Epithelial cell of prostate (primary cell): ENCODE data around the gene MUC5B.
A peak's percentile ranks its signal among the peaks of the same experiment; 100 is the strongest.

ENCODE experiments used
- DNase-seq: peaks from one replicate; pipeline ENCODE4 v3.0.0-alpha.2; 2011; ENCODE audit warnings: low read depth, low spot score
- H3K27ac ChIP-seq: fragments of 450-650 bp; 2 replicates; pipeline ENCODE4 v1.5.1; 2017; ENCODE audit warnings: mild to moderate bottlenecking

MUC5B gene

DNA sequence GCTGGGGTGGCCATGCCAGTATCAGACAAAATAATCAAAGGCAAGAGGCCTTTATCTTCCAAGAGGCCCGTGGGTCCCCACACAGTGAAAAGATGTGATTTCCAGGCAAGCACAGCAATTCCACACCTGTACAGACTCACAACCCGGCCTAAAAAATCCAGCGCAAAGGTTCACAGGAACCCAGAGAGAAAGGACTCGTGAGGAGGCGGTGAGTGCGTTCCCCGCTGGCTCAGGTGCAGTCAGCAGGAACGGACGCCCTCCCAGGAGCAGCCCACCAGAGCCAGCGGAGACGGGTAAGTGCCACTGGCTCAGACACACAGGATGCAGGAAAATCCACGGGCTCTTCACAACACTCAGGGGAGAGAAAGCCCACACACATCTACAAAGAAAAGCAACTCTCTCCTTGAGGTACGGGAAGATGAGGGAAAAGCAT, 82.2 kb downstream of the MUC5B start:
- H3K27ac ChIP-seq, result peak overlapping the region; percentile 77
- DNase-seq, result no peak

DNA sequence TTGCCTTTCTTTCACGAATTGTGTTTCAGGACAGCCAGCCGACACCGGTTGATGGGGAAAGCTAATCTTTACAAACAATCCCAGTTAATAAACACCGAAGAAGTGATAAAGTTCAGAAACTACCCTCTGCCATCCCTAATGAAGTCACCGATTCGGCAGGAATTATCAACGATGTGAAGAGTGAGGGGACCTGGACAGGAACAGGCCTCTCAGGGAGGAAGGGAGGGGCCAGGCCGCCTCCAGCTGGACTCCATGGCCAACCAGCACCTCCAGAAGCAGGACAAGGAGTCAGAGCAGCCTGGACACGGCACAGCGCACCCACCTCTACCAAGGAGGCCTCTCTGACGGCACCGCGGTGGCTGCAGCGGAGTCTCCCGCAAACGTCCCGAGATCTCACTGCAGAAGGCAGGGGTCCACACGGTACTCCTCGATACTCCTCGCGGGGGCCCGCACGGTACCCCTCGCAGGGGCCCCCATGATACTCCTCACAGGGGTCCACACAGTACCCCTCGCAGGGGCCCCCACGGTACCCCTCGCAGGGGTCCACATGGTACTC, 82.7 kb downstream of the MUC5B start:
- no peak for DNase-seq
- peak overlapping the region; percentile 77 for H3K27ac ChIP-seq

DNA sequence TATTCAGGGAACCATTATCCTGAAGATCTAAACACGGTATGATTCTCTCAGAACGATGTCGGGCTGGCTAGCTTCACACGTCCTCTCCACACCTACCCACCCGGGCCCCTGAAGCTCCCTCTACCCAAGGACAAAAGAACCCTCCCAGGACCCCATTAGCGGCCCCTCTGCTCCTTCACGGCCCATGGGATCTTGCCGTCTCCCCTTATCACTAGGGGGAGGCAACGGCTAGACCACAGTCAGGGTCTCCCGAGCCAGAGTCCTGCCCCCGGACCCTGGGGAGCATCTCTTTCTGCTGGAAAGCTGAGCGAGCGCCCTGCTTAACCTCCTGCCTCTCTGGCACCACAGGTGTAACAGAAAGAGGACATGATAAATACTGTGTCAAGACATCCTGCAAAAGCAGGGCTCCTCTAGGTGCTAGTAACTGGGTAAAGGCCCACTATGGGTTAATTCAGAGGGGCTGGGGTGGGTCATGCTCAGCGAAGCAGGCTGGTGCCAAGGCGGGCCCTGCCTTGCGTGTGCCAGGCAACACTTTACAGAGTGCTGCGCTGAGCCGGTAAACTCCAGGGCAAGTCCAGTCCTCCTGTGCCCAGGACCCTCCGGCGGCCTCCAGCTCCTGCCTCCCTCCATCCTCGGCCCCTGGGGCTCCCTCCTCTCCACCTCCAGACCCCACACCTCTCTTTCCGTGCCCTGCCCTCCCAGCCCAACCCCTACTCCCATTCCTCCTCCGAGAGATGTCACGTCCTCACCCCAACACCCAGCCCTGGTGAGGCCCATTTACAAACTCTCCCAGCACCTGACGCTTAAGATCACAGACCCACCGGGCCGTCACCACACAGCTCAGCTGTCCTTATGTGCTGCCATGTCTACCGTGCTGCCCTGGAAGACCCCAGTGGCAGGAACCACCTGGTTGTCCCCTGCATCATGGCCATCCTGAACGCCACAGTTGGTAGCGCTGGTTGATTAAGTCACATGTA, 83.6 kb downstream of the MUC5B start:
- H3K27ac ChIP-seq, result peak overlapping the region; percentile 88

DNA sequence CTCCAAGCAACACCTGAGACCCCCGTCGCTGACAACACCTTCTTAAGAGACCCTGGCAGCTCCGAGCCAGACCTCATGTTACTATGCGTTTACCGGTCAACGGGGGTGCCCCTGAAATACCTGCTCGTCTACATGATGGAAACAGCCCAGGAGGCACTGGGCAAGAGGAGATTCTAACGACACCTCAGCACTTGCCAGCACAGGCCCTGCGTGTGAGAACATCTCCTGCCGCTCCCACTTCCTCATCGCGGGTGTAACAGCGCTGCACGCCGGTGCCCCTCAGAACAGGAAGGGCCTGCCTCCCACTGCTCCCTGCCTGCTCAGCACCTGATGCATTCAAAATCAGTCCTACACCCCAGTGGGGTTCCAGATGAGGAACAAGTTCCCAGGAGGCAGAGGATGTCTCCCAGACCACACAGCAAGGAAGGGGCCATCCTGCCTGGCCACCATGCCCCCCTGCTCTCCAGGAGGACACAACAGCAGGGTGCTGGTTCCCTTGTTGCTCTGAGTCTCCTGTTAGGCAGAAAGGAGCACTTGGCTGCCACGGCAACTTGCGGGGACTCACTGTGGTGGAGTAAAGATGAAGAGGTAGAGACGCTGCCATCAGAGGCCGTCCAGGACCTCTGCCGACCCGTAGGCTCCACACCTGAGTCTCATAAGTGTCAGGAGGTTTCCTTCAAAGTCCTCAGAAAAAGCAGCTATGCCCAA, 84.5 kb downstream of the MUC5B start:
- DNase-seq, result peak; percentile 34
- H3K27ac ChIP-seq, result peak overlapping the region; percentile 88

More for the DNA sequence above, 83.6 kb downstream of the MUC5B start:
- DNase-seq, result no peak

DNA sequence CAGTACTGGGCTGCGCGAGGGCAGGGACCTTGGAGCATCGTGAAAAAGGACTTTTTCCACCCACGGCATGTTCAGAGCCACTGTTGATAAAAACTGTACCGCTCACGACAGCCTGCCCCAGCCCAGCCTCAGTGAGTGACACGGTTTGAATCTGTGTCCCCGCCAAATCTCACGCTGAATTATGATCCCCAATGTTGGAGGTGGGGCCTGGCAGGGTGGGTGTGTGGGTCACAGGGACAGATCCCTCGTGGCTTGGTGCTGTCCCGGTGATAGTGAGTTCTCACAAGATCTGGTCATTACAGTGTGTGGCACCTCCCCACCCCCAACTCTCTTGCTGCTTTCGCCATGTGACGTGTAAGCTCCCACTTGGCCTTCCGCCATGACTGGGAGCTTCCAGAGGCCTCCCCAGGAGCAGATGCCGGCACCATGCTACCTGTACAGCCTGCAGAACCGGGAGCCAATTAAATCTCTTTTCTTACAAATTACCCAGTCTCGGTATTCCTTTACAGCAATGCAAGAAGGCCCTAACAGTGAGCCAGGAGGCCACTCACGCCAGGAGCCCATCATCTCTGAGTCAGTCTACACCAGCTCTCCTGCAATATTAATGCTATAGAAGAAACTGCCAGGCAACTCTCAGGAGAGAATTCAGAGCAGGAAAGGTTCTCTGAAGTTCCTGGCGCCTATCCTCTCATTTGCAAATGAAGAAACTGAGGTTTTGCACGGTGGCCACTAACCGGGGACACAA, 85.3 kb downstream of the MUC5B start:
- H3K27ac ChIP-seq, result peak overlapping the region; percentile 88
- no peak for DNase-seq

DNA sequence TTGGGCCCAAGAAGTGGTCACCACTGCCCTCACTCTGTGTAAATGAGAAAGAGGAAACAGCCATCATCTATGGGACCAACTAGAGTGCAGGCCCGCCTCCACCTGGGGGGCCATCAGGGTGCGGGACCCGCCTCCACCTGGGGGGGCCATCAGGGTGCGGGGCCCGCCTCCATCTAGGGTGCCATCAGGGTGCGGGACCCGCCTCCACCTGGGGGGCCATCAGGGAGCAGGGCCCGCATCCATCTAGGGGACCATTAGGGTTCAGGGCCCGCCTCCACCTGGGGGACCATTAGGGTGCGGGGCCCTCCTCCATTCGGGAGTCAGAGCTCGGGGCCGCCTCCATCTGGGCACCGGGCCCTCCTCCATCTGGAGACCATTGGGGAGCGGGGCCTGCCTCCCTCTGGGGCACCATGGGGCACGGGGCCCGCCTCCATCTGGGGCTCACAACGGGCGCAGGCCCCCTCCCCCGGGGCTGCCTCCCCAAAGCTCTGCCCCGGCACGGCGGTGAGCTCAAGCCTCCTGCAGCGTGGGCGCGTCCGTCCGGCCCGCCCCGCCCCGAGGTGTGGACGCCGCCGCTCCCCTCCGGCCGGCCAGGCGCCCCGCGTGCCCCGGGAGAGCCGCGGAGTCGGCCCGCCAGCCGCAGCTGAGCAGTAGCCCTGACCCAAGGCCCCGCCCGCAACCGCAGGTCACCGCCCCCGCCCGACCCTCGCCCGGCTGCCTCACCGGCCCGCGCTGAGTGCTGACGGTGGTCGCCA, 86.1 kb downstream of the MUC5B start:
- DNase-seq, result no peak
- peak overlapping the region; percentile 88 for H3K27ac ChIP-seq

DNA sequence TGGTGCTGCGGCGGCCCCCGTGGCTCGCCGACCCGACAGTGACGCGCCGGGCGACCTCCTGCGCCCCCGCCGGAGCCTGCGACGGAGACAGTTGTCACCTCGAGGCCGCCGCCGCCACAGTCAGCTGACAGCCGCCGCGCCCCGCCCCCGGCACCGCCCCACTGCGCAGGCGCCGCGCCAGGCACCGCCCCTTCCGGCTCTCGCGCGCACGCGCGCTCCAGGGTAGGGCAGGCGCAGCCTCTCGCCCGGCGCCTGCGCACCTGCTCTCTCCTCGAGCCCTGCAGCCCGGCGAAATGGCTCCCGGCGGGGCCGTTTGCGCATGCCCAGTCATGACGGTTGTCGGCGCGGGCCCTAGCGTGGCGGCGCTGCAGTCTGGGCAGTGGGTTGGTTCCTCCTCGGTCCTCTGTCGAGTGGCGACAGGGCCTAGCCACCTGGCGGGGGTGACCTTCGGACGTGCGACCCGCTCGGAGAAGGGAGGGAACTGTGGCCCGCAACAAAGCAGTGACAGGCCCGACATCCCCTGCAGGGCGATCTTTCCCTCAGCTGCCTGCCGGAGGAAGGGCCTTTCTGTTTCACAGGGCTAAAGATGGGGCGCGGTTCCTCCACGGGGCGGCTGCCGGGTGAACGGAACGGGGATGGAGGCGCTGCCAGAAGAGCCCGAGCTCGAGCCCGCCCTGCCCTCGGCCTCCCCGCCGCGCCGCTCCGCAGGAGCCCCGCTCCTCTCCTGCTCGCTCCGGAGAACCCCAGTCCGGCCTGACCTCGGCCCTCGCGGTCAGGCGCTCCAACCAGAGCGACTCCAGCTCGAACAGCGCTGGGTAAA, 86.8 kb downstream of the MUC5B start, which contains the start of gene TOLLIP:
Gene TOLLIP (minus strand): TSS at position 135 of the 820 bp plus-strand sequence. CDS start 134 bp downstream, at position 1.
- DNase-seq, result peak; percentile 29
- peak within 1 kb of the TSS; percentile 88 for H3K27ac ChIP-seq

DNA sequence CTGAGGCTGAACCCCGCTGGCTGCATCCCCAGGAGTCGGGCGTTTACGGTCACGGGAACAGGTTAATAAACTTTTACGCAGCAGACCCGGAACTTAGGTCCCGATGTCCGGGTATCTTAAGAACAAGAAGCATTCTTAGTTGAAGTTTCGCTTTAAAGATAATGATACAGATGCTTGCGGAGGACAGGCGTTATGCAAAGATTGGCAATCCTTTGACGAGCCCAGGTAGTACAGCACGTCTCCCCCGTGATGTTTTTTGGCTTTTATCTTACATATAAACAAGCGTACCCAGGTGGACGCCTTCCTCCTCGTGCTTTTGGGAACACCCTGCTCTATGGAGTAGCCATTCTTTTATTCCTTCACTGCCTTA, 87.4 kb downstream of the MUC5B start:
- DNase-seq, result no peak
- H3K27ac ChIP-seq, result peak overlapping the region; percentile 88

DNA sequence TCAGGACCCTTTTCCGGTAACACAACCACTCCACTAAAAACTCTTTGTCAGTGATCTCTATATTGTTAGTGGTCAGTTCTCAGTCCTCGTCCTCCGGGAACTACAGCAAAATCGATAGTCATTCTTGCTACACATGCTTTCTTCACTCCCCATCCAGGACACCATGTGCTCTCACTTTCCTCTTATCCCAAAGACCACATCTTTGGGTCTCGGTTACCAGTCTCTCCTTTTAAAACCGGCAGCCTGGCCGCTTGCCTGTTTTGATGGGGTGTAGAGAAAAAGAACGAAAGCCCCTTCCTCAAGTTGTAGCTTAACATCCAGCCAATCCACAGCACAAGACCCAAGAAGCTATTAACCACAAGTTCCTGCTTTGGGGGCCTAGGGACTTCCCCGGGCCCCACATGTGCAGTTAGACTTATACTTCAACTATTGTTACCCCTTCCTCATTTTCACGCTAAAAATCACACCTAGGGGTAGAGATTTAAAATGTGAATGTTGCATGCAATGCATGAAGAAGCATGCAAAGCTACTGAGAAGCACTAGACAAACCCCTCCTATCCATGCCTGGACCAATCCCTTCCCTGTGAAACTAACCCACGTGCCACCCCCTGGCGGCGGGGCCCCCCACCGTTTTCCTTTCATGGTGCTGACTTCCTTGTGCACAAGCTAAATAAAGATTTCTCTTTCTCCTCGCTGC, 88.1 kb downstream of the MUC5B start:
- H3K27ac ChIP-seq, result no peak overlapping the region
- no peak for DNase-seq
